ENCODE measurements around the gene BEST4. TPM values are rescaled to one million over a fixed set of nuclear protein-coding genes. Genes with fewer than 3 reads are reported as not detected.
"Not testable (repeated sequence)": the region's sequence is repeated elsewhere in the genome, so short reads cannot be mapped to it uniquely, and the experiment has no call there.

Gene BEST4
- total RNA-seq, 1 donor from 2014 or later: not detected

DNA sequence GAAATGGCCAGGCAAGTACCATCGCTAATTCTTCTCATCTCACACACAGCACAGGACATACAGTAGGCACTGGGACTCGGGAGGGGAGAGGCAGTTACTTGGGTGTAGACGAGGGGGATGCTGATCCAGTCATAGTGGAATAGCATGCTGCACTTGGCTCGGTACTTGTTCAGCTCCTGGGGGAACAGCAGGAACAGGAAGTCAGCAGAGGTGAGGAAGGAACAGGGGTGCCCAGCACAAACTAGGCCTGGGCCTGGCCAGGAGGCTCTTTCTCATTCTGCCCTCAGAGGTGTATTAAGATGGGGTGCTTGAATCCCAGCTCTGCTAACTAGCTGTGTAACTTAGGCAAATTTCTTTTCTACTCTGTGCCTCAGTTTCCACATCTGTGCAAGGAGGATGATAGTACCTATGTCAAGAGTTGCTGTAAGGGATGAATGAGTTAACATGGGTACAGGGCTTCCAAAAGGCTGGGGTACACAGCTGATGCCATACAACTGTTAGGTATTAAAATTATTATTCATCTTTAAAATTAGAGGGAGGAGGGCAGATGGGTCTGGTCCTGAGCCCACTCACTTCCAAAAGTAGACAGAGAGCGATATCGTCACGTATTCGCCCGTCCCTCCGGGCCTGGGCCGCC is 2.4 kb downstream of the BEST4 start:
- ATAC-seq (ENCODE audit: poor library complexity) (no peak), DNase-seq (no peak)
- intact Hi-C loops (cut with DNase I): loop anchor here (5.0 to 10.0 kb wide), 2 partner anchors 49 to 227 kb away; partner anchors contain the start of genes HECTD3 and UROD

- DNase-seq (no peak), ATAC-seq (ENCODE audit: poor library complexity) (no peak)
- intact Hi-C loops (cut with DNase I): loop anchor here (5.0 to 10.0 kb wide), 2 partner anchors 50 to 227 kb away; partner anchors contain the start of genes HECTD3 and UROD
Measured at GRCh38 chr1:44785029-44785380, 3.0 kb downstream of the BEST4 start.

- ATAC-seq (ENCODE audit: poor library complexity): peak; percentile 37
- DNase-seq: no peak
- intact Hi-C loops (cut with DNase I): loop anchor here (5.0 to 10.0 kb wide), 2 partner anchors 50 to 228 kb away; partner anchors contain the start of genes HECTD3 and UROD
Measured at GRCh38 chr1:44784094-44785028, 3.6 kb downstream of the BEST4 start.

GRCh38 chr1:44783697-44784093 is 4.3 kb downstream of the BEST4 start:
- no peak for DNase-seq
- intact Hi-C loops (cut with DNase I): loop anchor here (10.0 kb wide), 1 partner anchor 51 kb away; no protein-coding TSS in a partner anchor
- no peak for ATAC-seq (ENCODE audit: poor library complexity)

- DNase-seq: no peak
- ATAC-seq (ENCODE audit: poor library complexity): no peak
- intact Hi-C loops (cut with DNase I): loop anchor here (10.0 kb wide), 1 partner anchor 54 kb away; no protein-coding TSS in a partner anchor
Measured at GRCh38 chr1:44780583-44781121, 7.3 kb downstream of the BEST4 start.

DNA sequence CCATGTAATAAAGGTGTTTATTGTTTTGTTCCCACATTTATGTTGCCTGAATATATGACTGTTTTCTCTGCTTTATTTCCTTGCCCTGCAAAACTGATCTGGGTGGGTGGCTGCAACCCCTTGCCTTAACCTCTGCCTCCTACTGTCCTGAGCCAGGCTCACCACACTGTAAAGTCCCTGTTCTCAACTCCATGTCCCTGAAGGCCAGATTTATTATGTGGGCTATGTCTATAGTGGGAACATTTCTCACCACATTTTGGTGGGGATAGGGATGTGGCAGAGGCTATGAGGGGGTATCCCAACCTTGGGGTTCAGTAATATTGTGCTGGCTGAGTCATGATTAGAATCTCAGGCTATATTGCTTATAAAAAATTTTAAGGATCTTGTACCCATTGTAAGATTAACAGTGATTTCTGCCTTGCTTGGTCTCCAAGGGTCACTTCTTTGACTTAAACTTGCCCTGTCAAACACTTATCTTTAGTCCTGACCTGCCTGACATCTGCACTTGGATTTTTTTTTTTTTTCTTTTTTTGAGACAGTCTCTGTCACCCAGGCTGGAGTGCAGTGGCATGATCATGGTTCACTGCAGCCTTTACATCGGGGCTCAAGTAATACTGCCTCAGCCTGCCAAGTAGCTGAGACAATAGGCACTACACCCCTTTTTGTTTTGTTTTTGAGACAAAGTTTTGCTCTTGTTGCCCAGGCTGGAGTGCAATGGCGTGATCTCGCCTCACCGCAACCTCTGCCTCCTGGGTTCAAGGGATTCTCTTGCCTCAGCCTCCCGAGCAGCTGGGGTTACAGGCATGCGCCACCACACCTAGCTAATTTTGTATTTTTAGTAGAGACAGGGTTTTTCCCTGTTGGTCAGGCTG is 9.0 kb downstream of the BEST4 start:
- ATAC-seq (ENCODE audit: poor library complexity): no peak
- DNase-seq: no peak
- intact Hi-C loops (cut with DNase I): no loop called here

- ATAC-seq (ENCODE audit: poor library complexity) (no peak), DNase-seq (no peak)
- intact Hi-C loops (cut with DNase I): no loop called here
Measured at GRCh38 chr1:44777969-44778635, 9.9 kb downstream of the BEST4 start.

DNA sequence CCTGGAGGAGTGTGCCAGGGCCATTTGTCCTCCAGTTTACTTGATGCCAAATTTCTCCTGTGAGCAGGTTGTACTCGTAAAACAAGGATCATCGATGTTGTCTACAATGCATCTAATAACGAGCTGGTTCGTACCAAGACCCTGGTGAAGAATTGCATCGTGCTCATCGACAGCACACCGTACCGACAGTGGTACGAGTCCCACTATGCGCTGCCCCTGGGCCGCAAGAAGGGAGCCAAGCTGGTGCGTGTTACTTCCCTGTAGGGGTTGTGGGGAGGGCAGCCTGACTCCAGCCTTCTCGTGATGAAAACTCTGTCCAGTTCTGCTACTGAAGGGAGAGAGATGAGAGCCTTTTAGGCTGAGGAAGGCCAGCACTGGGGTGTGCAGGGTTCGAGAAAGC is 10.4 kb downstream of the BEST4 start:
- ATAC-seq (ENCODE audit: poor library complexity): no peak
- intact Hi-C loops (cut with DNase I): no loop called here
- no peak for DNase-seq

- DNase-seq (no peak), ATAC-seq (ENCODE audit: poor library complexity) (no peak)
- intact Hi-C loops (cut with DNase I): no loop called here
Measured at GRCh38 chr1:44776730-44777068, 11.3 kb downstream of the BEST4 start.

DNA sequence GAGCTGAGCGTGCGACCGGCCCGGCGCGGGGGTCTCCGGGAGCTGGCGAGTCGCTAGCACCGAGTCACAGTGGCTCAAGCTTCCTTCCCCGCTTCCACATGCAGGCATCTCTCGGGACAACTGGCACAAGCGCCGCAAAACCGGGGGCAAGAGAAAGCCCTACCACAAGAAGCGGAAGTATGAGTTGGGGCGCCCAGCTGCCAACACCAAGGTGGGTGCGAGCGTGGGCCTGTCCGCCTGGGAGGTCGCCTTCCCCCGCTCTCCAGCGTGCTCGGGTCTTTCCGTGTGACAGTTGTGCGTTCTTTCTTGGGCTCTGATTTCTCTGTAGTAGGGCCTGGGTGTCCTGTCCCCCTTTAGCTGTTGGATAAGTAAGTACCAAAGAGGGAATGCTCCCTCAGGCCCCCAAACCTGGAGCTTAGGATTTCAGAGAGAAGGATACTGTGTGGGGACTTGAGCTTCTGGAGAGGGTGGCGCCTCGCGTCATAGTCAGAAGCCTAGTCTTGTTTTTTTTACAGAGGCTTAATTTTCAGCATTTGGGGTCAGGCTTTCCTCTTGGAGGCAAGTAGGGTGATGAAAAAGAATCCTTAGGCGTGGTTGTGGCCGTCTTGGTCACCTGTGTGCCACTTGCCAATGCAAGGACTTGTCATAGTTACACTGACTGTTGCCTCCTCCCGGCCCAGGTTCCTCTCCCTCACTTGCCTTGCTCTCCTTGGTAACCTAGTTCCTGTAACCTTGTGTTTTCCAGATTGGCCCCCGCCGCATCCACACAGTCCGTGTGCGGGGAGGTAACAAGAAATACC is 11.8 kb downstream of the BEST4 start:
- ATAC-seq (ENCODE audit: poor library complexity) (no peak), DNase-seq (no peak)
- intact Hi-C loops (cut with DNase I): no loop called here

DNA sequence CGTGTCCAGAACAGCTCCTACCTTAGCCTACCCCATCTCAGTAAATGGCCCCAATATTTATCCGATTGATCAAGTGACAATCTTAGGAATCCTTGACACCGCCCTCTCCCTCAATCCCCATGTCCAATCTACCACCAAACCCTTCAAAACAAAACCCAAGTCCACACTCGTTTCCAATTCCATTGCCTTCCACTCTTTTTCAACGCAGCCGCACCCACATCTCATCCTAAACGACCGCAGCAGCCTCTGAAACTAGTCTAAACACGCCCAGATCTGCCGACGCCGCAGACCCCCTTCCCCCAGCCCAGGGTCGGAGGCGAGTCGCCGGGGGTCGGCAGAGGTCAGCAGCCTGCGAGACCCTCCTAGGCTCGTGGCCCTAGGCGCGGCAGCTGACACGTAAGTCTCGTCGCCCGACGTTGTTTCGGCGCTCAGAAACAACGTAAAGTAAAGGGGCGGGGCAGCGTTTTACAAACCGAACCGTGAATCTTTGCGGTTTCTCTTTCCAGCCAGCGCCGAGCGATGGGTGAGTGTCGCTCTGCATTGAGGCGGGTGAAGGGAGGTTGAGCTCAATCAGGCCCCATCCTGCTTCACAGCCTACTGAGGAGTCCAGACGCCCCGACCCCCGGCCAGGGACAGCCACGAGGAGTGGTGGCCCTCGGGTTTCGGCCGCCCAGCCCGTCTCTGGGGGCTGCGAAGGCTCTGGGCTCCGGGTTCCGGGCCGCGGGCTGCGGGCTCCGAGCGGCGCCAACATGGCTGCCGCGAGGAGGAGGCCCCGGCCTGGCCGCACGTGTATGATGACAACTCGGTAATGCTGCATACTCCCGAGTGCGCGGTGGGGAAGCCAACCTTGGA is 12.7 kb downstream of the BEST4 start, which contains the start of gene RPS8:
TSS of gene RPS8 (plus strand) at position 463 of the 852 bp plus-strand sequence. CDS start at position 520, 57 bp downstream.
- intact Hi-C loops (cut with DNase I): no loop called here
- DNase-seq (peak; percentile 94), ATAC-seq (ENCODE audit: poor library complexity) (peak; percentile 96)

- DNase-seq; intact Hi-C loops (cut with DNase I); ATAC-seq (ENCODE audit: poor library complexity): not testable (repeated sequence)
Measured at GRCh38 chr1:44766421-44766820, 21.5 kb downstream of the BEST4 start.

- ATAC-seq (ENCODE audit: poor library complexity) (peak; percentile 62), DNase-seq (no peak)
- intact Hi-C loops (cut with DNase I): no loop called here
Measured at GRCh38 chr1:44760876-44761275, 27.1 kb downstream of the BEST4 start.

- ATAC-seq (ENCODE audit: poor library complexity): no peak
Measured at GRCh38 chr1:44759077-44759476, 28.9 kb downstream of the BEST4 start.

GRCh38 chr1:44757420-44757819 is 30.6 kb downstream of the BEST4 start:
- intact Hi-C loops (cut with DNase I): no loop called here
- DNase-seq (no peak), ATAC-seq (ENCODE audit: poor library complexity) (no peak)

More at GRCh38 chr1:44759077-44759476, 28.9 kb downstream of the BEST4 start:
- no peak for DNase-seq
- intact Hi-C loops (cut with DNase I): no loop called here

- DNase-seq (no peak), ATAC-seq (ENCODE audit: poor library complexity) (no peak)
- intact Hi-C loops (cut with DNase I): no loop called here
Measured at GRCh38 chr1:44747878-44748277, 40.1 kb downstream of the BEST4 start.
